RWPE1 (cell line): ENCODE results near the gene EIF3D.
A peak's percentile ranks its signal among the peaks of the same experiment; 100 is the strongest.

Experiments
- CTCF ChIA-PET: fragments of 350-600 bp; sonication (Branson Sonifier 250); formaldehyde crosslinking; extraction: SDS; loops from one replicate; lab custom pipeline; 2021; lab: Yijun Ruan, JAX
- POLR2A ChIA-PET: fragments of 400-600 bp; formaldehyde crosslinking; extraction: SDS; loops from one replicate; lab custom pipeline; 2020; ENCODE audit warnings: antibody characterized with exemption; ENCODE audit not compliant: low non-redundant PET; lab: Yijun Ruan, JAX
- DNase-seq: peaks from one replicate; pipeline ENCODE4 v3.0.0; 2012; ENCODE audit warnings: low spot score
- H3K27ac ChIP-seq: fragments of 450-650 bp; 2 replicates; pipeline ENCODE4 v1.5.1; 2017
- TF ChIP-seq, protein P1 (sequence below): fragments of 450-650 bp; conservative IDR thresholded peaks from 2 replicates; pipeline ENCODE4 v1.5.1; 2017; ENCODE audit warnings: low read depth, mild to moderate bottlenecking

EIF3D gene

DNA sequence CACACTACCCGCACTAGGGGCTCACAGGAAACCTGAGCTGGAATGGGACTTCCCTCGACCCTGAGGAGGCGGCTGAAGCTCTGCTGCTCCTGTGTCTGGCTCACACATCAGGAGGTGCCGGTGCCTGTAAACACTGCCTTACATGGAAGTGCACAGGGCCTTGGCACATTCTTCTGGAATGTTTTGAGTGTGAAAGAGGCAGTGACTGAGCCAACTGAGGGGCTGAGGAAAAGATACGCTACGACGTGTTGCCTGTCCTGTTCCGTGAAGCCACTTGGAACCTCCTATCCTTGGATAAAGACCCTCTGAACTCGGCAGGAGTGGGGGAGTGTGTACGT lies 58.0 kb downstream of the EIF3D start:
- no peak for DNase-seq
- H3K27ac ChIP-seq: peak overlapping the region; percentile 96
- TF ChIP-seq, protein P1, sequence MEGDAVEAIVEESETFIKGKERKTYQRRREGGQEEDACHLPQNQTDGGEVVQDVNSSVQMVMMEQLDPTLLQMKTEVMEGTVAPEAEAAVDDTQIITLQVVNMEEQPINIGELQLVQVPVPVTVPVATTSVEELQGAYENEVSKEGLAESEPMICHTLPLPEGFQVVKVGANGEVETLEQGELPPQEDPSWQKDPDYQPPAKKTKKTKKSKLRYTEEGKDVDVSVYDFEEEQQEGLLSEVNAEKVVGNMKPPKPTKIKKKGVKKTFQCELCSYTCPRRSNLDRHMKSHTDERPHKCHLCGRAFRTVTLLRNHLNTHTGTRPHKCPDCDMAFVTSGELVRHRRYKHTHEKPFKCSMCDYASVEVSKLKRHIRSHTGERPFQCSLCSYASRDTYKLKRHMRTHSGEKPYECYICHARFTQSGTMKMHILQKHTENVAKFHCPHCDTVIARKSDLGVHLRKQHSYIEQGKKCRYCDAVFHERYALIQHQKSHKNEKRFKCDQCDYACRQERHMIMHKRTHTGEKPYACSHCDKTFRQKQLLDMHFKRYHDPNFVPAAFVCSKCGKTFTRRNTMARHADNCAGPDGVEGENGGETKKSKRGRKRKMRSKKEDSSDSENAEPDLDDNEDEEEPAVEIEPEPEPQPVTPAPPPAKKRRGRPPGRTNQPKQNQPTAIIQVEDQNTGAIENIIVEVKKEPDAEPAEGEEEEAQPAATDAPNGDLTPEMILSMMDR: no peak
- ChIA-PET POLR2A (no interaction called here), CTCF (interaction anchor here (0.6 to 1.5 kb wide), 3 partner anchors 86 to 170 kb away, joined by 3 to 8 read pairs (median 7); no protein-coding TSS in a partner anchor)

DNA sequence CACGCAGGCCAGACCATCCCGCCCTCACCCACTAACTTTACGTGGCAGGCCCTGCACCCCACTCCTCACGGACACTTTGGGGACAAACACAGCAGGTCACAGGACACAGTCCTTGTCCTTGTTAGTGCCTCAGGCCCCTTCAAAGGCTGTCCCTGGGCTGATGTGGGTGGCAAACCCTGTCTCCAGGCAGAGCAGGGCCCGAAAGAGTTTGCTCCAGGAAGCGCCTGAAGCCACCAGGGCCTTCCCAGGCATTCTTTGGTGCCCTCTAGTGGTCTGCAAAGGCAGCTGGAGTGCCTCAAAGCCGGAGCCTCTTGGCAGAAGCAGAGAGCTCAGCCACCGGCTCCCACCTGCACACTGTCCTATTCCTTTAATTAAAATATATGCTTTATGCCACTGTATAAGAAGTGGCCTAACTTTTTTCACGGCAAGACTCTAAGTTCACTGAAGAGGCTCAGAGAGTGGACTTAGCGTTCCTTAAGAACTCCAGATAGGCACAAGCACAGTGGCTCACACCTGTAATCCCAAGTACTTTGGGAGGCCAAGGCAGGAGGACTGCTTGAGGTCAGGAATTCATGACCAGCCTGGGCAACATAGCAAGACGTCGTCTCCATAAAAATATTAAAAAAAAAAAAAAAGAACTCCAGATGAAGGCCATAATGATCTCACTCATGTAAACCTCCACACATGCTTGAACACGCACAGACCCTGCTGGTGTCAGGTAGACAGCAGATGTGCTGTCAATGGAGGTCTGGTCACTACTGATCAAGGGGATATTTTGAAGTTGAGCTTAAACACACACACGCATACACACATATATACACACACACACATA lies 58.6 kb downstream of the EIF3D start:
- H3K27ac ChIP-seq: peak overlapping the region; percentile 96
- CTCF ChIA-PET: interaction anchor here (0.6 to 1.5 kb wide), 13 partner anchors 11 to 925 kb away, joined by 3 to 8 read pairs (median 3); partner anchors contain the start of genes MYH9 and TXN2
- peak; percentile 46 for DNase-seq
- TF ChIP-seq, protein P1: peak; percentile 96
- POLR2A ChIA-PET: no interaction called here

DNA sequence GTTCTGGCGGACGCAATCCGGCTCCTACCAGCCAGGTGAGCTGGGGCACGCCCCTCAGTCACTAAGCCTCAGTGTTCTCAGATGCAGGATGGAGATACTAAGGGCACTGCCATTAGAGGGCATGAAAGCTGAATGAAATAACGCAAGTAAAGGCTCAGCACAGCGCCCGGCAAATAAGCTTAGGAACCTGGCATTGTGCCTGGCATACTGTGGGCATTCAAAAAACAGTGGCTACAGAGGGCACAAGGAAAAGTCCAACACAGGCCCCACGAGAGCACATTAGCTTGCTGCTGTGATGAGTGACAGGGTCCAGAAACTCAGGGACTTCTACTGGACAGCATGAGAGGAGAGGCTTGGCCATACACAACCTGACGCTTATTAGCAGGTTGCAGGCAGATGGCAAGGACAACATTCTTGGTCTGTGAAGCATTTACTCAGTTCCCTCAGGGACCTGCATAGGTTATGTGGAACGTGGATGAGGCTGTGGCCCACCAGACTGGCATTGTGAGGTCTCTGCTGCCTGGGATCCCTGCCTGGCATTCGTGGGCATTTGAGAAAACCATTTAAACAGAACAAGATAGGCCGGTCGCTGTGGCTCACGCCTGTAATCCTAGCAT lies 59.8 kb downstream of the EIF3D start:
- DNase-seq: no peak
- H3K27ac ChIP-seq: peak overlapping the region; percentile 96
- ChIA-PET CTCF (no interaction called here), POLR2A (interaction anchor here (1.4 kb wide), 1 partner anchor 81 kb away, joined by 4 read pairs; the partner anchor contains the start of gene MYH9)
- TF ChIP-seq, protein P1: no peak

DNA sequence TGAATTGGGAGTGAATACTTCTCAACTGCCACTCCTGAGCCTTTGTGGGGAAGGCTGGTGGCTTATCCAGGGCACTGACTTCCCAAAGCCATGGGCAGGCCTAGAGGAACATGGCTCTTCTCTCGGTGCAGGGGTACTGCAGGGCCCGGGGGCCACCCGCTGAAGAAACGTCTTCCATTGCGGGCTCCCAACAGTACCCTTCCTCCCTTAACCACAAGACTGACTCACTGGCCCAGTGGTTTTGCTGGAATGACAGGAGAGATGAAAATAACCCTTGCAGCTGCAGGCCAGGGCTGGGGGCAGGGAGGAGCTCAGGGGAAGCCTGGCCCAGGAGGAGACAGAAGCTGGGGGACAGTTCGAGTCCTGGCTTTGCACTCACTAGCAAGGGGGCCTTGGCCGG lies 61.0 kb downstream of the EIF3D start:
- H3K27ac ChIP-seq: peak overlapping the region; percentile 96
- POLR2A ChIA-PET: interaction anchor here (1.4 kb wide), 1 partner anchor 80 kb away, joined by 4 read pairs; the partner anchor contains the start of gene MYH9
- TF ChIP-seq, protein P1: no peak
- CTCF ChIA-PET: interaction anchor here (0.6 to 1.0 kb wide), 2 partner anchors 29 to 181 kb away, joined by 3 to 4 read pairs; no protein-coding TSS in a partner anchor
- DNase-seq: peak; percentile 78

DNA sequence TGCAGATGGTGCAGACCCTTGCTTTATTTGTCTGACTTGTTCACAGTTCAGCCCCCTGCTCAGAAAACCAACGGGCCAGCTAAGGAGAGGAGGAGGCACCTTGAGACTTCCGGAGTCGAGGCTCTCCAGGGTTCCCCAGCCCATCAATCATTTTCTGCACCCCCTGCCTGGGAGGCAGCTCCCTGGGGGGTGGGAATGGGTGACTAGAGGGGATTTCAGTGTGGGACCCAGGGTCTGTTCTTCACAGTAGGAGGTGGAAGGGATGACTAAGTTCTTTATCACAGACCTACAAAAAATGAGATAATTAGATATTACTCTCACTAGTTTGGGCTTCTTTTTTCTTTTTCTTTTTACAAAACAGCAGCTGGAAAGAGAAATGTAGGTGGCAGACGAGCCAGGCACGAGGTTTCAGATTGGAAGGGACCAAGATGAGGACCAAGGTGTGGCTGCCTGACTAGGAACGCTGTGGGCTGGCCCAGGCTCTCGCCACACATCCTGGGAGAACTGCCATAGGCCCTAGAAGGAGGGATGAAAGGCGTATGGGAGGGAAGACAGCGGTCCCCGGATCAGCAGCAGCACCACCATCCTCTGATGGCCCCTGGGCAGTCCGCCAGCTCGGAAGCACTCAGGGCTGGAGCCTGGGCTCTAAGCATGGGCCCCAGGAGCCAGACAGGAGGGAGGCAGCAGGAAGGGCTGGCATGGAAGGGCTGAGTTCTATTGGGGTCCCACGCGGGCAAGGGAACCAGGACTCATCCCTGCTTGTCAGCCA lies 61.7 kb downstream of the EIF3D start:
- no peak for DNase-seq
- peak overlapping the region; percentile 96 for H3K27ac ChIP-seq
- TF ChIP-seq, protein P1: no peak
- CTCF ChIA-PET: interaction anchor here (1.0 kb wide), 1 partner anchor 181 kb away, joined by 3 read pairs; no protein-coding TSS in a partner anchor
- POLR2A ChIA-PET: interaction anchor here (0.5 to 1.4 kb wide), 3 partner anchors 52 to 79 kb away, joined by 4 to 10 read pairs (median 5); partner anchors contain the start of gene MYH9
